Activated naive CD4-positive, alpha-beta T cell treated with anti-CD3 and anti-CD28 coated beads, Interleukin-2, amount 50 U/mL, for 24 hours (primary cell): ENCODE measurements around the gene ZFAND2B.

Source experiments
- H3K27ac Mint-ChIP-seq: one replicate; pipeline ENCODE4 v1.8.0; 2021; ENCODE audit warnings: mild to moderate bottlenecking, mixed read lengths
- H3K27me3 Mint-ChIP-seq: one replicate; pipeline ENCODE4 v1.8.0; 2021; ENCODE audit warnings: mixed read lengths
- H3K36me3 Mint-ChIP-seq: one replicate; pipeline ENCODE4 v1.8.0; 2021; ENCODE audit warnings: mixed read lengths
- H3K4me1 Mint-ChIP-seq: one replicate; pipeline ENCODE4 v1.8.0; 2021; ENCODE audit warnings: mixed read lengths
- H3K4me3 Mint-ChIP-seq: one replicate; pipeline ENCODE4 v1.8.0; 2021; ENCODE audit warnings: mild to moderate bottlenecking, mixed read lengths
- H3K9me3 Mint-ChIP-seq: one replicate; pipeline ENCODE4 v1.8.0; 2021; ENCODE audit warnings: mixed read lengths

Gene ZFAND2B

DNA sequence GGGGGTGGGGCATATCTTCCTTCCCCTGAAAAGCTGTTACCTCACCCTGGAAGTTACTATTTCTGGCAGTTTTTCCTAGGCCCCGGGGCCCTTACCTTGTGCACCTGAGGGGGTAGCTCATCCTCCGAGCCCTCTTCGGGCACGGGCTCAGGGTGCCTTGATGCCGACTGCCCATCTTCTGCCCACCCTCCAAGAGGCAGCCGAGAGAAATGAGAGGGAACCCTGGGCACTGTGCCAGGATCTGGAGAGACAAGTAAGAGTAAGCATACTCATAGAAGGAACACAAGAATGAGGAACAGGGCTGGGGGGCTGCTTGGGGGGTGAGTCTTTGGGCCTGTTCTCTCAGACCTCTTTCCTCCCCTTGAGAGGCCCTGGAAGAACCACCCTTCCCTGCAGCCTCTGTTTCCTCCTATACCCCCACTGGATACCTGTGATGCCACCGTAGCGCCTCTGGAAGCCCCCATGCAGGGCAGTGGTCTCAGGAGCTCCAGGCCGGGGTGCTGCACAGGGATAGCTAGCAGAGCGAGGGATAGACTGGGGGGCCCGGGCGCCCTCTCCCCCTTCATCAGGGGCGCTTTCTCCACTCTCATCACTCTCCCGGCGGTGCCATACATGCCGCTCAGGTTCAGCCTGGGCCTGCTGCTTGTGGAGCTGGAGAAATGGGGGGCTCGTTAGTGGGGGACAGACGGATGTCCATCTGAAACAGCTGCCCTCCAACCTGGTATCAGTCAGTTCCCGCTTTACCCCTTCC is 14.2 kb downstream of the ZFAND2B start:
- Mint-ChIP-seq H3K9me3 (no peaks in the 10 kb centered on the region), H3K4me3 (no peak overlapping the region), H3K4me1 (peaks cover 17% of the 10 kb centered on the region), H3K36me3 (peaks cover 11% of the 10 kb centered on the region), H3K27me3 (no peaks in the 10 kb centered on the region), H3K27ac (no peak overlapping the region)

DNA sequence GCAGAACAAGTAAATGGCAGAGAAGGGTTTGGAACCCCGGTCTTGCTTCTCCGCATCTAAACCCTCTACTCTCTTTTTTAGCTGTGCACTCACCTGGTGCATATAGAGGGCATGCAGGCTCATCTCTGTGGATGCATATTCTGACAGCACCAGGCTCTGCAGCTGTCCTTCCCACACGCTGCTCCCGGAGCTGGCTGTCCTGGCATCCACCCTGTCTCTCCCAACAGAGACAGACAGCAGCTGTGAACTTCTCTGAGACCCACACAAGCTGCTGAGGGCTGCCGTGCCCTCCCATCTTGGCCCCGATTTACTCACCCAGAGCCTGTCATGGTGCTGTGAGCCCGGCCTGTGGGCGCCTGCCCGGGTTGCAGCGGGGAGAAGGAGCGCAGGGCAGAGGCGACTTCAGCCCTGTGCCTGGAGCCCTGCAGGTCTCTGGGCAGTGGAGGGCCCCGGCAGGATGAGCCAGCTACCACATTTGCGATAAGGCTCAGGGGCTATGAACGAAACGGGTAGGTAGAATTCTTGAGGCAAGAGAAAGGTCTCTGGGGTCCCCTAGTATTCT is 15.5 kb downstream of the ZFAND2B start:
- no peaks in the 10 kb centered on the region for H3K27me3 Mint-ChIP-seq
- peaks cover 15% of the 10 kb centered on the region for H3K36me3 Mint-ChIP-seq
- no peaks in the 10 kb centered on the region for H3K9me3 Mint-ChIP-seq
- peaks cover 19% of the 10 kb centered on the region for H3K4me1 Mint-ChIP-seq
- H3K27ac Mint-ChIP-seq, result no peak overlapping the region
- no peak overlapping the region for H3K4me3 Mint-ChIP-seq

DNA sequence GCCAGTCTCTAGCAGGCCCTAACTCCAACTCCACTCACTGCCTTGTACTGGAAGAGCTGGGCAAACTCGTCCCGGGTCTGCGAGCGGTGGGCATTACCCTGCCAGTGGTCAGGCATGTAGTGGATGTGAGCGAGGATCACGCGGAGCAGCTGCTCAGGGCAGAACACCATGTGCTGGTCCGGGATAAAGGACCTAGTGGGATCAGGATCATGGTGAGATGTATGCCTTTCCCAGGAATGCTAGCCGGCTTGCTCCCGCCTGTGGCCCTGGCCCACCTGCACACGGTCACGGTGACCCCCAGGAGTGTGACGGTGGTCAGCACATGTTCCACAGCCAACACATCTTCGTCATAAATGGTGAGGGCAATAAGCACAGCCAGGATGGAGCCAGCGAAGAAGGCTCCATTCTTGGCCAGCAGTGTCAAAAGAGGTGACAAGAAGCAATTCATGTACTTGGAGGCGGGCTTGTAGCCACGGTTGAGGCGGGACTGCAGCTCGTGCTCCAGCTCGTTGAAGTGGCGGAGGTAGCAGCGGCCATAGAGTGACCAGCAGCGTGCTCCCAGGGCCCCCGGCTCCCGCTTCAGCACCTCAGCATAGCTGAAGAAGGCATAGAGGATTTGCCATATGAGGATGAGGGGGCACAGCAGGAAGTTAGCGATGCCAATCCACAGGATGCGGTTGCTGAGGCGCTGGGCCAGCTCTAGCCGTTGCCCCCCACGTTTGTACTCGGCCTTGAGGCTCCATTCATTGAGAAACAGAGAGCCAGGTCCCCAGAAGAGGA is 17.4 kb downstream of the ZFAND2B start:
- Mint-ChIP-seq H3K27me3 (no peaks in the 10 kb centered on the region), H3K27ac (no peak overlapping the region), H3K4me3 (no peak overlapping the region), H3K9me3 (no peaks in the 10 kb centered on the region), H3K4me1 (peaks cover 26% of the 10 kb centered on the region), H3K36me3 (peaks cover 15% of the 10 kb centered on the region)

DNA sequence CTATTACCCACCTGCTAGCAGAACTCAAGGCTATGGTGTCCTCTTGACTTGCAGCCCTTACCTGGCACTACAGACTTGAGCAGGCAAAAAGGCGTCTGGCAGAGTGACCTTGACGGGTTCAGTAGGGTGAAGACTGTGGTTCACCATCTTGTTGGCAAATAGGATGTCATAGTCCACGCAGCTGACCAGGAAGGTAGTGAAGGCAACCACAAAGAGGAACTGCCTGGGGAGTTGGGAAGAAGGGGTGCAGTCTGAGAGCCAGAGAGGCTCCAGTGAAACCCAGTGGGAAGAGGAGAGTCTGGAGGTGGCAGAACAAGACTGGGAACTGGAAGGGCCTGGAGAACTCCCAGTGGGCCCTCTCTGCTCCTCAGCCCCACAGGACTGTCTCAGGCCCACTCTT is 18.8 kb downstream of the ZFAND2B start:
- Mint-ChIP-seq H3K27ac (no peak overlapping the region), H3K27me3 (no peaks in the 10 kb centered on the region), H3K36me3 (peaks cover 13% of the 10 kb centered on the region)

DNA sequence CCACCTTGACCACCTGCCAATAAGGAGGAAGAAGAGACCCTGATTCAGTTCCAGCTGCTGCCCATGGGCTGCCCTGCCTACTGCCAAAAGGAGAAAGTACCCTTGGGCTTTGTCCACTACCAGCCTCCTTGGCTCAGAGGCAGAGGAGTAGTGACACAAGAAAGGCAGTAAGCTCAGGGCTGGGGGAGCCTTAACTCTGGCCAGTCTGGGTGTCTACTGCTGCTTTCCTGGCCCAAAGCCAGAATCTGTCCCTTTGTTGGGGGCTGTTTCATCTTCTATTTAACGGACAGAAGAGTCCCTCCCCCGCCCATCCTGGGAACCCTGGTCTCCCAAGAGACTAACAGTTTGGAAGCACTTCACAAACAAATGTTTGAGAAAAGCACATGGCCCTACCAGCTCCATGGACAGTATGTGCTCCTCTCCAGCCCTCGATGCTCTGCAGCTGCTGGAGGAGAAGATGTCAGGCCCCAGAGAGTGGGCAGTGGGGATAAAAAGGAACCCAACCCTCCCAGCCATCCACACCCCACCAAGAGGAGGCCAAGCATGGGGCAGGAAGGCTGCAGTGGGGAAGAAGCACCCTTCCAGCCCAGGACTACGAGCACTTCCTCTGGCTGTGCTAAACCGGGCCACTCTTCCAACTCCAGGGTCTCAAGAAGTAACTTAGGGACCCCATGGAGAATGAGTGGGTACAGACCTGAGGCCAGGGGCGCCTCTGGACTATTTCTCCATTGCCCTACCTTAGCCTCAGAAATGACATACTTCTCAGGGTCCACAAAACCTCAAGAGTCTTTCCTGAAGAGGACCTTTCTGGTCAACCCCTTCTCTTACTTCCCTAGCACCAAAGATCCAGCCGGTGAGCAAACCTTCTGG is 21.7 kb downstream of the ZFAND2B start:
- Mint-ChIP-seq H3K9me3 (no peaks in the 10 kb centered on the region), H3K4me3 (peak overlapping the region; percentile 84), H3K4me1 (peaks cover 51% of the 10 kb centered on the region), H3K27ac (no peak overlapping the region), H3K36me3 (peaks cover 12% of the 10 kb centered on the region), H3K27me3 (no peaks in the 10 kb centered on the region)

More for the DNA sequence above, 18.8 kb downstream of the ZFAND2B start:
- Mint-ChIP-seq H3K9me3 (no peaks in the 10 kb centered on the region), H3K4me1 (peaks cover 28% of the 10 kb centered on the region), H3K4me3 (no peak overlapping the region)

DNA sequence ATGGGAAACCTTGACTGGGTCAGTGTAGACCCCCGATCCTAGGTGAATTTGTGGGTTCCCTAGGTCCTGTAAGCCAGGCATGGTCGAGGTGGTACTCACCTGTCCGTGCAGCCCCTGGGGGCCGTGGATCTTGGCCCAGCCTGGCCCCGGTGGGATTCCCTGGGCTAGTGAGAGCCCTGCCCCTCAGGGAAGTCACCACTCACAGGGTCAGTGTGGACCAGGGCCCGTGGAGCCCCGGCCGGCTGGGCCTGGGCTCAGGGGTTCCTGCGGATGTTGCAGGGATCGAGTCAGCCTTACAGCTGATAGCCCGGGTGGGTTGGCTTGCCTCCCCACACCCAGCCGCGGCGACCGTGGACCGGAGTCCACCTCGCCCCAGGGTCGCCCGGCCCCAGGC is 22.3 kb downstream of the ZFAND2B start:
- H3K27ac Mint-ChIP-seq, result no peak overlapping the region
- peaks cover 14% of the 10 kb centered on the region for H3K36me3 Mint-ChIP-seq
- peaks cover 57% of the 10 kb centered on the region for H3K4me1 Mint-ChIP-seq
- no peaks in the 10 kb centered on the region for H3K9me3 Mint-ChIP-seq
- peak overlapping the region; percentile 84 for H3K4me3 Mint-ChIP-seq
- no peaks in the 10 kb centered on the region for H3K27me3 Mint-ChIP-seq

GRCh38 chr2:219229305-219230058 is 22.9 kb downstream of the ZFAND2B start, which contains the start of the genes ANKZF1 and ATG9A:
Gene ANKZF1 (plus strand): TSS chr2:219229806. CDS start chr2:219230258, 452 bp downstream.
Gene ATG9A (minus strand): TSS chr2:219229636. CDS start chr2:219228024, 1,612 bp downstream.
- Mint-ChIP-seq H3K4me3 (peak within 1 kb of the TSS; percentile 100), H3K36me3 (peaks cover 18% of the 10 kb centered on the region), H3K9me3 (no peaks in the 10 kb centered on the region), H3K27ac (peak within 1 kb of the TSS; percentile 100), H3K27me3 (no peaks in the 10 kb centered on the region), H3K4me1 (peaks cover 60% of the 10 kb centered on the region)

DNA sequence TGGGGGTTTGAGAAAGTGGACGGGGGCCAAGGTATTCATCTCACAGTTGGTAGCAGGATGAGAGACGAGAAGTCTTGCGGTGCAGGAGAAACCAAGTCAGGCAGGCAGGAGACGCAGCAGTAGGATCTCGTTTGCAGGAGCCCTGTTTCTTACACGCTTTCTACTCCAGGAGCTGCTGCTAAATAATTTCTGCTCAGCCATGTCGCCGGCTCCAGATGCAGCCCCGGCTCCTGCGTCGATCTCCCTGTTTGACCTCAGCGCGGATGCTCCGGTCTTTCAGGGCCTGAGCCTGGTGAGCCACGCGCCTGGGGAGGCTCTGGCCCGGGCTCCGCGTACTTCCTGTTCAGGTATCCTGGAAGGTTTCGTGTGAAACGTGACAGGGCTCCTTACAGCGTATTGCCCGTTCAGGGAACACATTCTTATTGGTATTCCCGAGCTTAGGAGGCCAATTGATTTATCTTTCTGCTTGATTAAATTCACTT is 23.5 kb downstream of the ZFAND2B start:
- Mint-ChIP-seq H3K36me3 (peaks cover 16% of the 10 kb centered on the region), H3K9me3 (no peaks in the 10 kb centered on the region), H3K27ac (peak overlapping the region; percentile 100), H3K4me3 (peak overlapping the region; percentile 100), H3K4me1 (peaks cover 63% of the 10 kb centered on the region), H3K27me3 (no peaks in the 10 kb centered on the region)

DNA sequence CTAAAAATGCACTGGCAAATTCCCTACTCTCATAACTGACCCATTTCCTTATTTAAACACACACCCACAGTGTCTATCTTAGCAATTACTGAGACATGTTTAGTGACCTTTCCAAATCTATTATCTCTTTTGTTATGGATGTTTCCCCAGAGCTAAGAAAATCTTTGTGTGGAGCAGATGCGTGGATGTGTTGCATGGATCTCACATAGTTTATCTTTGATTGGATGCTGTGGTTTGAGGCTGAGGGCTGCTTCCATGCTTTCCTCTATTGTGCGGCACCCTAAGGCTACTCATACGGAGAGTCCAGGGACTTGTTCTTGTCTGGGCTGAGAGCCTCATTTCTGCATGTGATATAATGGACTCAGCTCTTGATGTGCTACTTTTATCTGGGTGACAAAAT is 27.7 kb downstream of the ZFAND2B start:
- Mint-ChIP-seq H3K36me3 (peaks cover 20% of the 10 kb centered on the region), H3K27ac (no peak overlapping the region), H3K4me1 (peaks cover 40% of the 10 kb centered on the region), H3K9me3 (no peaks in the 10 kb centered on the region), H3K4me3 (no peak overlapping the region), H3K27me3 (no peaks in the 10 kb centered on the region)

GRCh38 chr2:219243291-219243761 is 36.7 kb downstream of the ZFAND2B start:
- no peak overlapping the region for H3K27ac Mint-ChIP-seq
- peaks cover 45% of the 10 kb centered on the region for H3K4me1 Mint-ChIP-seq
- no peaks in the 10 kb centered on the region for H3K27me3 Mint-ChIP-seq
- H3K36me3 Mint-ChIP-seq, result no peaks in the 10 kb centered on the region
- H3K4me3 Mint-ChIP-seq, result peak overlapping the region; percentile 55
- H3K9me3 Mint-ChIP-seq, result no peaks in the 10 kb centered on the region

GRCh38 chr2:219244789-219245147 is 38.2 kb downstream of the ZFAND2B start:
- Mint-ChIP-seq H3K27me3 (no peaks in the 10 kb centered on the region), H3K9me3 (no peaks in the 10 kb centered on the region), H3K27ac (peak overlapping the region; percentile 97), H3K36me3 (peaks cover 4% of the 10 kb centered on the region), H3K4me3 (peak overlapping the region; percentile 98), H3K4me1 (peaks cover 59% of the 10 kb centered on the region)

- H3K27ac Mint-ChIP-seq, result peak within 1 kb of the TSS; percentile 97
- H3K9me3 Mint-ChIP-seq, result no peaks in the 10 kb centered on the region
- H3K4me1 Mint-ChIP-seq, result peaks cover 65% of the 10 kb centered on the region
- peak within 1 kb of the TSS; percentile 98 for H3K4me3 Mint-ChIP-seq
- peaks cover 7% of the 10 kb centered on the region for H3K36me3 Mint-ChIP-seq
- no peaks in the 10 kb centered on the region for H3K27me3 Mint-ChIP-seq
These were observed 38.7 kb downstream of the ZFAND2B start, which contains the start of the genes GLB1L and STK16 for GRCh38 chr2:219245148-219245898. Gene GLB1L (minus strand): TSS chr2:219245444. CDS start chr2:219243573, 1,871 bp downstream. Gene STK16 (plus strand): TSS chr2:219245479. CDS start chr2:219246000, 521 bp downstream.

DNA sequence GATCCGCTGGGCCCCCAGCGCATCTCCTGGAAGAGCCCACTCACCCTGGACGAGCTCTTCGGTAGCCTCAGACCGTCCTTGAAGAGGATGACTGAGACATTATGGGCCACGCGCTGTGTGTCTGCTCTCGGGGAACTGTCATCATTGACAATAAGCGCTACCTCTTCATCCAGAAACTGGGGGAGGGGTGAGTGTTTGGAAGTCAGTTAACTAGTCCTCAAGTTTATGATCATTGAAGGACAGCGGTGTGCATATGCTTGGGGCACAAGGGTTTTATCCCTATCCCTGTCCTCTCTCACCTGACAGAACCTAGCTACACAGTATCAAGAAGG is 39.3 kb downstream of the ZFAND2B start:
- H3K36me3 Mint-ChIP-seq, result peaks cover 11% of the 10 kb centered on the region
- peak overlapping the region; percentile 97 for H3K27ac Mint-ChIP-seq
- peak overlapping the region; percentile 98 for H3K4me3 Mint-ChIP-seq
- no peaks in the 10 kb centered on the region for H3K9me3 Mint-ChIP-seq
- H3K4me1 Mint-ChIP-seq, result peaks cover 70% of the 10 kb centered on the region
- no peaks in the 10 kb centered on the region for H3K27me3 Mint-ChIP-seq

GRCh38 chr2:219246559-219246958 is 40.0 kb downstream of the ZFAND2B start:
- no peaks in the 10 kb centered on the region for H3K9me3 Mint-ChIP-seq
- H3K27me3 Mint-ChIP-seq, result no peaks in the 10 kb centered on the region
- H3K36me3 Mint-ChIP-seq, result peaks cover 14% of the 10 kb centered on the region
- peak overlapping the region; percentile 98 for H3K4me3 Mint-ChIP-seq
- peaks cover 74% of the 10 kb centered on the region for H3K4me1 Mint-ChIP-seq
- peak overlapping the region; percentile 97 for H3K27ac Mint-ChIP-seq
